ENCODE measurements around the gene EXD3. TPM values are rescaled to one million over a fixed set of nuclear protein-coding genes. Genes with fewer than 3 reads are reported as not detected.

Gene EXD3
- total and polyA plus RNA-seq, 9 of the 15 experiments (the other 6 are each of a cell fraction or from before 2014, with no cell fraction given): 0.29 to 12.5 (median 3.9) TPM

GRCh38 chr9:137302449-137303150 lies 120.4 kb downstream of the EXD3 start (continued):
- TF ChIP-seq, protein P1, sequence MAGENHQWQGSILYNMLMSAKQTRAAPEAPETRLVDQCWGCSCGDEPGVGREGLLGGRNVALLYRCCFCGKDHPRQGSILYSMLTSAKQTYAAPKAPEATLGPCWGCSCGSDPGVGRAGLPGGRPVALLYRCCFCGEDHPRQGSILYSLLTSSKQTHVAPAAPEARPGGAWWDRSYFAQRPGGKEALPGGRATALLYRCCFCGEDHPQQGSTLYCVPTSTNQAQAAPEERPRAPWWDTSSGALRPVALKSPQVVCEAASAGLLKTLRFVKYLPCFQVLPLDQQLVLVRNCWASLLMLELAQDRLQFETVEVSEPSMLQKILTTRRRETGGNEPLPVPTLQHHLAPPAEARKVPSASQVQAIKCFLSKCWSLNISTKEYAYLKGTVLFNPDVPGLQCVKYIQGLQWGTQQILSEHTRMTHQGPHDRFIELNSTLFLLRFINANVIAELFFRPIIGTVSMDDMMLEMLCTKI (IDR thresholded peaks at IDR 0.05; ENCODE audit: partially characterized antibody): no peak
- TF ChIP-seq TFE3 (CRISPR knock-in tag; IDR thresholded peaks at IDR 0.05) (no peak), LCOR (CRISPR knock-in tag; IDR thresholded peaks at IDR 0.05) (no peak), STAG1 (CRISPR knock-in tag; IDR thresholded peaks at IDR 0.05; ENCODE audit: borderline replicate concordance) (peak; percentile 60), HMGN3 (IDR thresholded peaks at IDR 0.05; ENCODE audit: borderline replicate concordance, extremely low read depth, insufficient read length, low read depth, low read length) (peak; percentile 31), MTA2 (IDR thresholded peaks at IDR 0.05; ENCODE audit: low read depth) (no peak), THRAP3 (IDR thresholded peaks at IDR 0.05; ENCODE audit: borderline replicate concordance) (no peak), MITF (IDR thresholded peaks at IDR 0.05) (no peak), ZNF584 (CRISPR knock-in tag; IDR thresholded peaks at IDR 0.05; ENCODE audit: low read depth) (no peak), RBM17 (IDR thresholded peaks at IDR 0.05; ENCODE audit: borderline replicate concordance, low read depth, low read length) (no peak), HOMEZ (CRISPR knock-in tag; IDR thresholded peaks at IDR 0.05) (no peak), CHD4 (IDR thresholded peaks at IDR 0.05; ENCODE audit: insufficient read depth, insufficient replicate concordance, low read depth, low read length, poor library complexity, severe bottlenecking) (peak; percentile 63)
- TF ChIP-seq, protein P2, sequence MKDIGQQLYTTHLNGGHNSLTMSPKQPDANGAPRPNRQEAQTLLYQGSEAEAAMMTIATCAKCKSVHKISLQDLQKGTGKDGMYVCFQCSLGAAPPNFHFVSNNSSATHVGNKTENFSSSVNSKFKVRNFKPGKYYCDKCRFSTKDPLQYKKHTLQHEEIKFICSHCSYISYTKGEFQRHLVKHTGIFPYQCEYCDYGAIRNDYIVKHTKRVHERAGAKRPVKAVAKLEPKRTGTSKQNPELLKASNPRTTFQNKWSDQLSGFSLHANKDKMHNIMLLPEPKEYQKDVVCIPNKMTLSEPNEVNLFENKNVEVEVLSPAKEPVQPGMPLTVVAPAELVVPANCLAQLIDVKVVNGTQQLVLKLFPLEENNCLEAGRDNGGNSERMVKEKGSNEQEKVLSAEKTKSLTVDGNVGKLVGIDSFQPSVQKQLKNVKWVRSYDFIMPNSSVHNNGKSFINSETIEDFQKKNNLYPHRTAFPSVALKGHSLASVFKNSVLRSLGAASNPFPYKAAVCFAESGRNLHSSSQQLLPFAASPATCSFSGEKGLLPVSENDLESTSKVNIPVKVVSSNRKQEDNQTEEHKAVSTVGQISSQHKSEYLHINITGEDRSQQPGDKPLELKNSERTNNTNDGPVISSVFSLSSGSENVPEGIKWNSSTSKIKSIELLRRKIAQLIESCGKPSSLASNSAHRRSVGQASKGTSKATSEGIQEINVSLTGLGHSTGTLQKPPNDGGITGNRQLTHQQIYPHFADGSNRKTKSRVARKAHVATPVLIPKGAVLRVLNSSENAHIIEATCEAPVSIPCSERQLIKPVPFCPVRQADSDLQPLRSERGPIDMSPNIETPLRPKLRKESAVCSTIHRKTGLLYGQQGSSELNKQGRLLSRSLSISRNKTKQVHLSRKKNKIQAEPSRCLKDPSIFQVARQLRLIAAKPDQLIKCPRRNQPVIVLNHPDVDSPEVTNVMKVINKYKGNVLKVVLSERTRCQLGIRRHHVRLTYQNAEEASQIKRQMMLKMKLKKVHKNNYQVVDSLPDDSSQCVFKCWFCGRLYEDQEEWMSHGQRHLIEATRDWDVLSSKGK (CRISPR knock-in tag; IDR thresholded peaks at IDR 0.05): no peak
- TF ChIP-seq, protein P3, sequence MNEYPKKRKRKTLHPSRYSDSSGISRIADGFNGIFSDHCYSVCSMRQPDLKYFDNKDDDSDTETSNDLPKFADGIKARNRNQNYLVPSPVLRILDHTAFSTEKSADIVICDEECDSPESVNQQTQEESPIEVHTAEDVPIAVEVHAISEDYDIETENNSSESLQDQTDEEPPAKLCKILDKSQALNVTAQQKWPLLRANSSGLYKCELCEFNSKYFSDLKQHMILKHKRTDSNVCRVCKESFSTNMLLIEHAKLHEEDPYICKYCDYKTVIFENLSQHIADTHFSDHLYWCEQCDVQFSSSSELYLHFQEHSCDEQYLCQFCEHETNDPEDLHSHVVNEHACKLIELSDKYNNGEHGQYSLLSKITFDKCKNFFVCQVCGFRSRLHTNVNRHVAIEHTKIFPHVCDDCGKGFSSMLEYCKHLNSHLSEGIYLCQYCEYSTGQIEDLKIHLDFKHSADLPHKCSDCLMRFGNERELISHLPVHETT (CRISPR knock-in tag; conservative IDR thresholded peaks at IDR 0.05 in 1 of 2, IDR thresholded peaks at IDR 0.05 in 1 of 2): peak in 1 of 2 experiments; percentile 80; a peak in 2 of 4 replicates
